ENCODE data around the gene SEMA3B.

DNA sequence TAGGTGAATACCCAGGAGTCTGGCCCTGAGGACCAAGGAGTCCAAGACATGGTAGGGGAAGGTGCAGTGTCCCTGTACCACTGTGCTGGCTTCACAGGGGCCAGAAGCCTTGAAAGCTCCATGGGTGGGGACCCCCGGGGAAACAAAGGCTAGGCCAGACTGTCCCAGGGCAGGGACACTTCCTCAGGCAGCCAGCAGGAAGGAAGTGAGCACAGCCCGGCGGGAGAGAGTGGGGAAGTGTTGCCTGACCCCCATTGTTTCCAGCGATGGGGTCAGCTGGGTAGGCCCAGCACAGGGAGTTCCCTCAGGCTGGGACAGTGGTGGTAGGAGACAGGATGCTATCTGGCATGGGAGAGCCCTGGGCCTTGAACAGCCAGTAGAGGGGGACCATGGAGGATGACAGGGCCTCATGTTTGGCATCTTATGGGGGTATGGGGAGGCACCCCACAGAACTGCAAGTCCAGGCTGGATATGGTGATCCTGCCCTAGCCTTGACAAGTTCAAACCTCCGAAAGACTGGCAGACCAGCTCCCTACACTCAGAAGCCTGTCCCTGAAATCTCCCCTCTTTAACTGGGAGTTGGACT lies 54.8 kb downstream of the SEMA3B start:
- TF ChIP-seq POLR2AphosphoS5 (IDR thresholded peaks at IDR 0.05) (peak in 1 of 3 donors; percentile 72), POLR2A (IDR thresholded peaks at IDR 0.05) (no peak)
- TF ChIP-seq, protein P1, sequence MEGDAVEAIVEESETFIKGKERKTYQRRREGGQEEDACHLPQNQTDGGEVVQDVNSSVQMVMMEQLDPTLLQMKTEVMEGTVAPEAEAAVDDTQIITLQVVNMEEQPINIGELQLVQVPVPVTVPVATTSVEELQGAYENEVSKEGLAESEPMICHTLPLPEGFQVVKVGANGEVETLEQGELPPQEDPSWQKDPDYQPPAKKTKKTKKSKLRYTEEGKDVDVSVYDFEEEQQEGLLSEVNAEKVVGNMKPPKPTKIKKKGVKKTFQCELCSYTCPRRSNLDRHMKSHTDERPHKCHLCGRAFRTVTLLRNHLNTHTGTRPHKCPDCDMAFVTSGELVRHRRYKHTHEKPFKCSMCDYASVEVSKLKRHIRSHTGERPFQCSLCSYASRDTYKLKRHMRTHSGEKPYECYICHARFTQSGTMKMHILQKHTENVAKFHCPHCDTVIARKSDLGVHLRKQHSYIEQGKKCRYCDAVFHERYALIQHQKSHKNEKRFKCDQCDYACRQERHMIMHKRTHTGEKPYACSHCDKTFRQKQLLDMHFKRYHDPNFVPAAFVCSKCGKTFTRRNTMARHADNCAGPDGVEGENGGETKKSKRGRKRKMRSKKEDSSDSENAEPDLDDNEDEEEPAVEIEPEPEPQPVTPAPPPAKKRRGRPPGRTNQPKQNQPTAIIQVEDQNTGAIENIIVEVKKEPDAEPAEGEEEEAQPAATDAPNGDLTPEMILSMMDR (IDR thresholded peaks at IDR 0.05) = no peak
